ENCODE data around the gene CPT1B.

DNA sequence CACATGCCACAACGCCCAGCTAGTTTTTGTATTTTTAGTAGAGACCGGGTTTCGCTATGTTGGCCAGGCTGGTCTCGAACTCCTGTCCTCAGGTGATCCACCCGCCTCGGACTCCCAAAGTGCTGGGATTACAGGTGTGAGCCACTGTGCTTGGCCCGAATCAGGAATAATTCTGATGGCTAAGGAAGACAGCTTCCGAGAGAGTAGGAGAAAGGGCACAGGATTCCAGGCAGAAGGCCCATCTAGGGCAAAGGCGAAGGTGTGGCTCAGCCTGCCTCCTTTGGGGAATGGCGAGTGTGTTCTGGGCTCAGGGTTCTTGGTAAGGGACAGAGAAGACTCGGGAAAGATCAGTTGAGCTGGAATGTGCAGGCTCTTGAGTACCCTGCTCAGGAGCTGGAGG lies 13.9 kb downstream of the CPT1B start:
- TF ChIP-seq GATA2 (IDR thresholded peaks at IDR 0.05; ENCODE audit: low read depth, low read length) (no peak), GATA3 (IDR thresholded peaks at IDR 0.05; ENCODE audit: low read depth, low read length) (no peak)

All from SH-SY5Y (cell line).